ENCODE measurements around the gene MOB3B. TPM values are rescaled to one million over a fixed set of nuclear protein-coding genes. Genes with fewer than 3 reads are reported as not detected.

Gene MOB3B
- total RNA-seq, 1 experiment from 2014 or later, result 2.6 TPM

GRCh38 chr9:27282269-27282668, 247.3 kb downstream of the MOB3B start:
- no peaks in the 10 kb centered on the region for H4K20me1 ChIP-seq (ENCODE audit: low read length)
- H3K27ac ChIP-seq (ENCODE audit: low read length), result no peak overlapping the region
- ATAC-seq (no peak), DNase-seq (no peak)
- no TSS peak for BruUV-seq (replicated peaks)
- intact Hi-C loops (cut with micrococcal nuclease), result no loop called here
- H3F3A ChIP-seq (ENCODE audit: low read length, unreplicated experiment), result no peaks in the 10 kb centered on the region
- ChIA-PET POLR2A (ENCODE audit: unreplicated experiment) (no interaction called here), CTCF (interaction anchor here (0.5 kb wide), 1 partner anchor 196 kb away, joined by 4 read pairs; no protein-coding TSS in a partner anchor)
- no peak overlapping the region for H3K4me2 ChIP-seq (ENCODE audit: low read length)
- TF ChIP-seq EZH2phosphoT487 (IDR thresholded peaks at IDR 0.05; ENCODE audit: borderline replicate concordance, low read length) (no peak), CTCF (conservative IDR thresholded peaks at IDR 0.05; ENCODE audit: low read depth, low read length) (no peak), EZH2 (IDR thresholded peaks at IDR 0.05; ENCODE audit: low read length, unreplicated experiment) (no peak)
- no peaks in the 10 kb centered on the region for H3K36me3 ChIP-seq (ENCODE audit: low read depth, low read length)
- H3K79me2 ChIP-seq (ENCODE audit: low read length), result no peaks in the 10 kb centered on the region
- no peaks in the 10 kb centered on the region for H3K4me1 ChIP-seq (ENCODE audit: insufficient read depth, low read length)
- H3K9me2 ChIP-seq (replicated peaks; ENCODE audit: low read length), result no peaks in the 10 kb centered on the region
- no peaks in the 10 kb centered on the region for H3K9me3 ChIP-seq (ENCODE audit: low read length)
- H3K27me3 ChIP-seq (ENCODE audit: low read length), result no peaks in the 10 kb centered on the region; the same call in 1 of the 2 replicates
- H3K4me3 ChIP-seq (ENCODE audit: low read length), result no peak overlapping the region
- no peak overlapping the region for H2AFZ ChIP-seq (ENCODE audit: low read length)
- no peak overlapping the region for H3K9ac ChIP-seq (ENCODE audit: low read length)

- BruUV-seq (replicated peaks), result no TSS peak
- Histone ChIP-seq H2AFZ (ENCODE audit: low read length) (no peak overlapping the region), H3K27ac (ENCODE audit: low read length) (no peak overlapping the region), H3K27me3 (ENCODE audit: low read length) (no peaks in the 10 kb centered on the region), H3K79me2 (ENCODE audit: low read length) (no peaks in the 10 kb centered on the region), H3K4me3 (ENCODE audit: low read length) (no peak overlapping the region), H3K36me3 (ENCODE audit: low read depth, low read length) (no peaks in the 10 kb centered on the region), H3K4me2 (ENCODE audit: low read length) (no peak overlapping the region), H3K9me2 (replicated peaks; ENCODE audit: low read length) (no peaks in the 10 kb centered on the region), H3K9me3 (ENCODE audit: low read length) (no peaks in the 10 kb centered on the region), H3K9ac (ENCODE audit: low read length) (no peak overlapping the region), H3F3A (ENCODE audit: low read length, unreplicated experiment) (no peaks in the 10 kb centered on the region), H3K4me1 (ENCODE audit: insufficient read depth, low read length) (no peaks in the 10 kb centered on the region), H4K20me1 (ENCODE audit: low read length) (no peaks in the 10 kb centered on the region)
- CTCF ChIA-PET, result no interaction called here
- DNase-seq, result no peak
- POLR2A ChIA-PET (ENCODE audit: unreplicated experiment), result no interaction called here
- intact Hi-C loops (cut with micrococcal nuclease), result no loop called here
- no peak for ATAC-seq
- TF ChIP-seq EZH2 (IDR thresholded peaks at IDR 0.05; ENCODE audit: low read length, unreplicated experiment) (no peak), CTCF (conservative IDR thresholded peaks at IDR 0.05; ENCODE audit: low read depth, low read length) (no peak), EZH2phosphoT487 (IDR thresholded peaks at IDR 0.05; ENCODE audit: borderline replicate concordance, low read length) (no peak)
These were observed 248.8 kb downstream of the MOB3B start for GRCh38 chr9:27280860-27281259.

GRCh38 chr9:27280249-27280648, 249.4 kb downstream of the MOB3B start:
- H3K4me1 ChIP-seq (ENCODE audit: insufficient read depth, low read length), result no peaks in the 10 kb centered on the region
- H3K27me3 ChIP-seq (ENCODE audit: low read length), result no peaks in the 10 kb centered on the region
- no peaks in the 10 kb centered on the region for H3K9me3 ChIP-seq (ENCODE audit: low read length)
- H3K4me2 ChIP-seq (ENCODE audit: low read length), result no peak overlapping the region
- no peaks in the 10 kb centered on the region for H3K79me2 ChIP-seq (ENCODE audit: low read length)
- no peaks in the 10 kb centered on the region for H3F3A ChIP-seq (ENCODE audit: low read length, unreplicated experiment)
- no peak for ATAC-seq
- no peak for TF ChIP-seq EZH2 (IDR thresholded peaks at IDR 0.05; ENCODE audit: low read length, unreplicated experiment)
- no peak for TF ChIP-seq CTCF (conservative IDR thresholded peaks at IDR 0.05; ENCODE audit: low read depth, low read length)
- TF ChIP-seq EZH2phosphoT487 (IDR thresholded peaks at IDR 0.05; ENCODE audit: borderline replicate concordance, low read length), result no peak
- ChIA-PET CTCF (no interaction called here), POLR2A (ENCODE audit: unreplicated experiment) (no interaction called here)
- no peaks in the 10 kb centered on the region for H3K36me3 ChIP-seq (ENCODE audit: low read depth, low read length)
- no peak overlapping the region for H2AFZ ChIP-seq (ENCODE audit: low read length)
- no peak overlapping the region for H3K27ac ChIP-seq (ENCODE audit: low read length)
- intact Hi-C loops (cut with micrococcal nuclease), result no loop called here
- no TSS peak for BruUV-seq (replicated peaks)
- H3K4me3 ChIP-seq (ENCODE audit: low read length), result no peak overlapping the region
- H4K20me1 ChIP-seq (ENCODE audit: low read length), result no peaks in the 10 kb centered on the region
- no peaks in the 10 kb centered on the region for H3K9me2 ChIP-seq (replicated peaks; ENCODE audit: low read length)
- H3K9ac ChIP-seq (ENCODE audit: low read length), result no peak overlapping the region
- DNase-seq, result no peak

Data from PC-3 (cell line).